Measurements from ENCODE around the gene ARMC8. TPM values are rescaled to one million over a fixed set of nuclear protein-coding genes. Genes with fewer than 3 reads are reported as not detected.

Gene ARMC8
- total RNA-seq, 1 donor from 2014 or later, result 53.2 TPM

DNA sequence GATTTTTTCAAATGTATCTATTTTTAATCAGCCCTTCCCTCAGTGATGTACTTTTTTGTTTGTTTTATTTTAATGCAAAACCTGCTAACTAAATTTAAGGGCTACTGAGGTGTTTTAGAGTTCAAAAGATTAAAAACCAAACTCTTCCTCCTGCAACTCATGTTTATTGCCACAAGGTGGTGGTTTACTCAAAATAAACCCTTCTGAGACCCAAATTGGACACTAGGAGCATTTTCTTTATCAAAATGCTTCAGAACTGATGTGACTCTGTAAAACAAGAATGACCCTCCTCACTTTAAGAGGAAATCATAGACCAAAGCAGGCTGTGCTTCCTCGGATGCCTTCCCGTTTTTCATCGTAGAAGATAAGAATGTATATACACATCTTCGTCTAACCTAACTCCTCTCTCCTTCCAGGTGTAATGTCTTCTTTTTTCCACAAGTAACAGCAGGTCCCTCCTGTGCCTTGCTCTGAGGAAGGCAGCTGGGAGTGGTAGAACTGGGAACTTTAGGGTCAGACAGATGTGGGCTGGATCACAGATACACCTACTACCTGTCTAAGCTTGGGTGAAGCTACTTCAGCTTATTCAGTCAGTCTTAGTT is 145.5 kb downstream of the ARMC8 start:
- H3K4me3 Mint-ChIP-seq, result no peak overlapping the region
- H3K4me1 Mint-ChIP-seq, result peaks cover 12% of the 10 kb centered on the region
- H3K36me3 Mint-ChIP-seq, result no peaks in the 10 kb centered on the region
- peak; percentile 63 for TF ChIP-seq CTCF (IDR thresholded peaks at IDR 0.05; ENCODE audit: unreplicated experiment)
- H3K27ac Mint-ChIP-seq, result no peak overlapping the region
- no peak for DNase-seq (ENCODE audit: low spot score in 2 of 2, unreplicated experiment in 2 of 2)
- H3K27me3 Mint-ChIP-seq (ENCODE audit: low read depth), result peaks cover 6% of the 10 kb centered on the region
- no peaks in the 10 kb centered on the region for H3K9me3 Mint-ChIP-seq

GRCh38 chr3:138334608-138335007 is 147.5 kb downstream of the ARMC8 start:
- peaks cover 6% of the 10 kb centered on the region for H3K27me3 Mint-ChIP-seq (ENCODE audit: low read depth)
- peaks cover 4% of the 10 kb centered on the region for H3K4me1 Mint-ChIP-seq

DNA sequence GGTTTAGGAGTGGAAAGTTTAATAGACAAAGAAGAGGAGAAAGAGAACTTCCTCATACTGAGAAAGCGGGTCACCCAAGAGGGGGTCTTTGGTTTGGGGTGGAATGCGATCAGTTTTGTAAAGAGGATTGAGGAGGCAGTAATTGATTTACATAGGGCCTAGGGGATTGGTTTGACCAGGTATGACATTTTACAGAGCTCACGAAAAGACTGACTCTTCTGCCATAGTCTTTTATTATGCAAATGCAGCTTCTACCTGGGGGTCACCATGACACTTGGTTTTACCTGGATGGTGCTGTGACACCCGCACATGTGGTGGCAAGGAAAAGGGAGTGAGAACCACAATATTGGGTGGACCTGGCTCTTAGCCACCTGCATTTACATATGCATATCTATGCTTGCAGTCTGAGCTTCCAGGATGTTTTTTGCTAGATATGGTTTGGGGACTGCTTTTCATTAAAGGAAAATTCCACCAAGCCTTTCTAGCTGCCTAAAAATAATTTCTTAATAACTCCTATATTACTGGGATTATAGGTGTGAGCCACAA is 149.4 kb downstream of the ARMC8 start:
- Mint-ChIP-seq H3K4me1 (no peaks in the 10 kb centered on the region), H3K27me3 (ENCODE audit: low read depth) (peaks cover 6% of the 10 kb centered on the region), H3K9me3 (peaks cover 4% of the 10 kb centered on the region), H3K27ac (no peak overlapping the region), H3K4me3 (no peak overlapping the region), H3K36me3 (no peaks in the 10 kb centered on the region)
- no peak for TF ChIP-seq CTCF (IDR thresholded peaks at IDR 0.05; ENCODE audit: unreplicated experiment)
- no peak for DNase-seq (ENCODE audit: low spot score in 2 of 2, unreplicated experiment in 2 of 2)

More at GRCh38 chr3:138334608-138335007, 147.5 kb downstream of the ARMC8 start:
- H3K36me3 Mint-ChIP-seq, result no peaks in the 10 kb centered on the region
- no peak overlapping the region for H3K4me3 Mint-ChIP-seq
- DNase-seq (ENCODE audit: low spot score in 2 of 2, unreplicated experiment in 2 of 2), result no peak
- no peak overlapping the region for H3K27ac Mint-ChIP-seq
- no peaks in the 10 kb centered on the region for H3K9me3 Mint-ChIP-seq
- no peak for TF ChIP-seq CTCF (IDR thresholded peaks at IDR 0.05; ENCODE audit: unreplicated experiment)

- Mint-ChIP-seq H3K4me3 (no peak overlapping the region), H3K9me3 (peaks cover 7% of the 10 kb centered on the region), H3K36me3 (no peaks in the 10 kb centered on the region), H3K27ac (no peak overlapping the region), H3K27me3 (ENCODE audit: low read depth) (peaks cover 6% of the 10 kb centered on the region), H3K4me1 (no peaks in the 10 kb centered on the region)
- no peak for TF ChIP-seq CTCF (IDR thresholded peaks at IDR 0.05; ENCODE audit: unreplicated experiment)
- no peak for DNase-seq (ENCODE audit: low spot score in 2 of 2, unreplicated experiment in 2 of 2)
These were observed 151.1 kb downstream of the ARMC8 start for GRCh38 chr3:138338244-138338643.

- no peaks in the 10 kb centered on the region for H3K4me1 Mint-ChIP-seq
- H3K27ac Mint-ChIP-seq, result no peak overlapping the region
- no peak for DNase-seq (ENCODE audit: low spot score in 2 of 2, unreplicated experiment in 2 of 2)
- TF ChIP-seq CTCF (IDR thresholded peaks at IDR 0.05; ENCODE audit: unreplicated experiment), result no peak
- H3K36me3 Mint-ChIP-seq, result no peaks in the 10 kb centered on the region
- no peak overlapping the region for H3K4me3 Mint-ChIP-seq
- peaks cover 6% of the 10 kb centered on the region for H3K27me3 Mint-ChIP-seq (ENCODE audit: low read depth)
- peaks cover 7% of the 10 kb centered on the region for H3K9me3 Mint-ChIP-seq
These were observed 151.7 kb downstream of the ARMC8 start for GRCh38 chr3:138338811-138339210.
